Hepatocyte (in vitro differentiated cells): ENCODE results near the gene PSMG4.

ENCODE experiments used
- CTCF ChIP-seq: fragments of 200-600 bp; sonication (generic); IDR thresholded peaks from 2 replicates; pipeline ENCODE4 v1.5.1; 2016; ENCODE audit warnings: antibody characterized with exemption, mild to moderate bottlenecking; ENCODE audit not compliant: poor library complexity
- EZH2 ChIP-seq: fragments of 200-600 bp; sonication (generic); IDR thresholded peaks from 2 replicates; pipeline ENCODE4 v1.6.1; 2016; ENCODE audit warnings: antibody characterized with exemption, mild to moderate bottlenecking, borderline replicate concordance

- no peak for TF ChIP-seq CTCF
- TF ChIP-seq EZH2, result no peak
Observed at GRCh38 chr6:3283241-3283640, 24.5 kb downstream of the PSMG4 start.
